HS-5 (cell line): Measurements from ENCODE around the gene LCLAT1.
"Not testable (repeated sequence)": the region's sequence is repeated elsewhere in the genome, so short reads cannot be mapped to it uniquely, and the experiment has no call there.

ENCODE experiments used
- DNase-seq: peaks from one replicate; pipeline ENCODE4 v3.0.0-alpha.2; 2012; ENCODE audit warnings: low read depth

The LCLAT1 gene

DNA sequence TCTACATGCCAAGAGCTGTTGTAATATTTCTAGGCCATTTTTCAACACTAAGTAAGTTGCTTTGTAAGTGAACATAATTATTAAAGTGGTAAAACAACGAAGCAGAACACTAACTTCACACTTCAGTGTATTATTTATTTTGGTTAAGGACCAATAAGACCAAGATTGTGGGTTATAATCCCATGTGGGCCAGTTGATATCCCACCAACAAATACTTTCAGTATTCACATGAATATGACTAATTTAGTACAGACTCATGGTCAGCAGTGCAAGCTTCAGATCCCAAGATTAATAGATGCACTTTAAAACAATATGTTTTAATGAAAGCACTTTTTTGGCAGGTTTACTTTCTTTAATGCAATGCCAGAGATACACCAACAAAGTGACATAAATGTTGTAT lies 154.3 kb downstream of the LCLAT1 start:
- no peak for DNase-seq

DNA sequence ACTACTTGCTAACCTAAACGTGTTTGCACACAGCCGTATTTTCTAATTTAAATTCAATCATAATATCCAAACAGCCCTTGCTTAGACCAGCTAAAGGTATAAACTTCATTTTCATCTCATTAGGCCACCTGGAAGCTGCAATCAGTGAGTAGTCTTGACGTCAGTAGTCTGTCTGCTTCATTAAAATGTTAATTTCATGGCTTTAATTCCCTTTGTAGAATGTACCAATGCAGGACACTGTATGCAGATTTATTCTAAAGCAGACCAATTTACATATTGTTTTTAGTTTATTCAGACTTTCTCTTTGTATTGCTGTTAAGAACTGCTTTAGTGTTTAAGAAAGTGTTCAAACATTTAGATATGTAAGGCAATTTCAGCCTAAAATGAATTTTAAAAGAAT lies 158.2 kb downstream of the LCLAT1 start:
- DNase-seq, result no peak

DNA sequence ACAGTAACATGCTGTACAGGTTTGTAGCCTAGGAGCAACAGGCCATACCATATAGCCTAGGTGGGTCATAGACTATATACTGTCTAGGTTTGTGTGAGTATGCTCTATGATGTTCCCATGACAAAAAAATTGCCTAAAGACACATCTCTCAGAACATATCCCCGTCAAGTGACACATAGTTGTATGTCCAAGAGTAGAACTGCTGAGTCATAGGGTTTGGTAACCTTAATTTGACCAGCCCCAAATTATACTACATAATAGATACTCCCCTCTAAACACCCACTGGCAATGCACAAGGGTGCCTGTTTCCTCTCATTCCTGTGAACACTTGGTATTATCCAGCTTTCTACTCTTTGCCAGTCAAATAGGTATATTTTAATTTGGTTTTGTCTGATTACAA lies 161.6 kb downstream of the LCLAT1 start:
- DNase-seq, result no peak

DNA sequence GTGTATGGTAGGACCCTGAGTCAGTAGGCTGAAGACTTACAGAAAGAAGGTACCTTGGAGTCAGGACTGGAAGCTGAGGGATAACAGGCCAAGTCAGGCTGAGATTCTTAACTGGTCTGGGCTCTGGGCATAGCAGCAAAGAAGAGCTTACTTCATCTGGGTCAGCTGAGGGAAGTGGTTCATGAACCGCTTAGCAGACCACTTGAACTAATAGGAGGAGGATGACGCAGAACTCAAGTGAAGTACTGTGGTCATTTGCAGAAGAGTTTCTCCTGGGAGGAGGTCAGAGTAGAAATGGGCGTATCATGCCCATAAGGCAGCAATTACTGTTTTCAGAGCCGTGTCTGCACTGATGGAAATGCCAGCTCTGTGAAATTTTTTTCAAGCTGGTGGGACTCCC lies 164.5 kb downstream of the LCLAT1 start:
- no peak for DNase-seq

DNA sequence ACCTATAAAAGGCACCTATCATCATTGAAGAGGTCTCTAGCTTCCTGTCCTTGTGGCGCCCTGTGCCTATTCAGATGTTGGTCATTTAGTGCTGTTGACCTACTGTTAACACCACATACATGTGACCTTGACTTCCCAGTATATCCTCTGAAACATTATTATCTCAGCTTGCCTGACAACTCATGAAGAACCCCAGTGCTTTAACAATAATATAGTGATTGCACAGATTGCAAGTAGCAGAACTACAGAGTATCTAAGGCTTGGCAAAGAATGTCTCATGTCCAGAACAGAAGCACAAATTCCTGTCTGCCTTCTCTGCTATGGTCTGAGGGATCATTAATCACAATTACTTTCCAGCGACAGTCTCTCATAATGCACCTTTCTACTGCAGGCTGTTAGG lies 165.3 kb downstream of the LCLAT1 start:
- DNase-seq, result no peak

DNA sequence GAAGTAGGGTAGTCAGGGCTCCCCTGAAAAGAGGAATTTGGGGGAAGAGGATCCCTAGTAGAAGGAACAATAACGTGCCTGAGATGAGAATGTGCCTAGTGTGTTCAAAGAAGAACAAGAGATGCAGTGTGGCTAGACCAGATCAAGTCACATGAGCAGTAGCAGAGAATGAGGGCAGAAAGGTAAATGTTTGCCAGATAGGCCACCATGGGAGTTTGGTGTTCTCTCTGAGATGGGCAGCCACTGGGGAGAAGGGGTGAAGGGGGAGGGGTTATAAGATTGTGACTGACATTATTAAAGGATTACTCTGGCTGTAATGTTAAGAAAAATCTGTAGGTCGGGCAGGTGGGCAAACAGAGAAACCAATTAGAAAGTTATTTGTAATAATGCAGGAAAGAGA lies 166.0 kb downstream of the LCLAT1 start:
- DNase-seq, result no peak

DNA sequence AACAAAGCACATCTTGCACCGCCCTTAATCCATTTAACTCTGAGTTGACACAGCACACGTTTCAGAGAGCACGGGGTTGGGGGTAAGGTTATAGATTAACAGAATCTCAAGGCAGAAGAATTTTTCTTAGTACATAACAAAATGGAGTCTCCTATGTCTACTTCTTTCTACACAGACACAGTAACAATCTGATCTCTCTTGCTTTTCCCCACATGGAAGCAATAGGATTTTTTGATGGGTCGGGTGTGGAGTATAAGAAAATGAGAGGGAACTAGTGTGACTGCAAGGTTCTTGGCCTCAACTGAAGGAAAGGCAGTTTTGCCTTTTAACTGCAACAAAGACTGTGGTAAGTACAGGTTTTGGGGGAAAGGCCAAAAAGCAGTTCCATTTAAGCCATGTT lies 167.2 kb downstream of the LCLAT1 start:
- DNase-seq, result not testable (repeated sequence)

DNA sequence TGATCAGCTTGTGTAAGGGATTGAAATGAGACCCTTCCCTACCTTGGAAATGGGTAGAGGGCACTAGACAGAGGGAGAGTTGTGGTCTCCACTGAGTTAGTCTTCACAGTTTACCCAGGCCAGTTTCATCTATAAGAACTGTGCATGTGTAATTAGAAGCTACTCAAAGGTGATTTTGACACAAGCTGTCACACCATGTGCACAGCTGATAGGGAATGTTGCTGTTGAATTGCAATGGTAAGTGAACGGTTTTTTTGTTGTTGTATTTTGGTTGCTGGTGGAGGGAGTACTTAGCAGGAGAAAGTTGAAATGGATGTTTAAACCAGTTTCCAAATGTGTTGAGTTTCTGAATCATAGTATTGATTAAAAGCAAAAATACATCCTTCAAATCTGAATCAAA lies 168.9 kb downstream of the LCLAT1 start:
- no peak for DNase-seq

DNA sequence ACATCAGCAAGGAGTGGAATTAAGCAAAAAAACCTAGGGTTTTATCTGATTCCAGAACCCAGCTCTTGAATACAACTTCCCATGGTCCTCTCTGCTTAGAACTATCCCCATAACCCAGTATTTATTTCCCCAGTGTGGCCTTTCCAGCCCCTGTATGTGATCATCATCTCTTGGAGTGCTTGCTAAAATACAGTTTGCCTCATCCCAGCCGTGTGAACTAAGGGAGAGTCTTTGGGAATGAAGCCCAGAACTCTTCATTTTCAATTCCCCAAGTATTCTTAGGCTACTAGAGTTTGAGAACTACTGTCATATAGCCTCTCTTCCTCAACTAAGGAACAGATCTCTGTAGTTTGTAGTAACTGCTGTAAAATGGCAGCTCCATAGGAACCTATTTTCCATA lies 173.1 kb downstream of the LCLAT1 start:
- DNase-seq, result no peak

DNA sequence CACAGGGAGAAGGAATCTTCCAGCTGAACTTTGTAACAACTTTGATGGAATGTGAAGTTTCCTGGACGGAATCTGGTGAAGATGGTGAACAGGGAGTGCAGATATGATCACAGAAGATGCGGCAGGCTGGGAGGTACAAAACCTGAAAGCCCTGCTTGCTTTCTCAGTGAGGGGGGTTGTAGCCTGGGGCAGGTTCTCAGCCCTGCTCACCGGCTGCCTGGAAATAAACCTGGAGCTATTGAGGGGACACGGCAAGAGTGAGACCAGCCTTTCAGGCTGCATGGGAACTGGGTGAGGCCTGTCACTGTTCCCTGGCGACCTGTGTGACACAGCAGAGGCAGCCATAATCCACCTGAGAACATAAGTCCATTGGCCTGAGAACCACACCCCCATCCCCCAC lies 174.8 kb downstream of the LCLAT1 start:
- no peak for DNase-seq

DNA sequence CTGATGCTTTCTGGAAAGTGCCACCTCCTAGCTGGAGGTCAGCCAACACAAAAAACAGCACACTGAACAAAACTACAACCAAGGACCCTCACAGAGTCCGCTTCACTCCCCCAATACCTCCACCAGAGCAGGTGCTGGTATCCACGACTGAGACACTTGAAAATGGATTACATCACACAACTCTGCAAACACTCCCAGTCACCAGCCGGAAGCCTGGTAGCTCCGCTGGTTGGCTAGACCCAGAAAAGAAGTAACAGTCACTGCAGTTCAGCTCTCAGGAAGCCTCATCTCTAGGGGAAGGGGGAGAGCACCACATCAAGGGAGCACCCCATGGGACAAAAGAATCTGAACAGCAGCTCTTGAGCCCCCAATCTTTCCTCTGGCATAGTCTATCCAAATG lies 175.4 kb downstream of the LCLAT1 start:
- no peak for DNase-seq

DNA sequence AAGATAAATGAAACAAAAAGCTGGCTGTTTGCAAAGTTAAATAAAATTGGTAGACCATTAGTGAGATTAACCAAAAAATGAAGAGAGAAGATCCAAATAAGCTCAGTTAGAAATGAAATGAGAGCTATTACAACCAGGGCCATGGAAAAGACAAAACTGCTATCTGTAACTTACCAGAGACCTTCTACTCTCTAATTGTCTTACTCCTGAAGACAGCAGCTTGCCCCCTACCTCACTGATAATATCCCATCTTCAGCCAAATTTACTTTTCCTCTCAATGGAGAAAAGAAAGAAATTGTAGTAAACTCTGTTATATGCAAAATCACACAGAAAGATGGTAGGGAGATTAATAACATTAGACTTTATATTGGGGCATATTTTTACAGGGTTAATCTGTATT lies 178.2 kb downstream of the LCLAT1 start:
- DNase-seq, result no peak

DNA sequence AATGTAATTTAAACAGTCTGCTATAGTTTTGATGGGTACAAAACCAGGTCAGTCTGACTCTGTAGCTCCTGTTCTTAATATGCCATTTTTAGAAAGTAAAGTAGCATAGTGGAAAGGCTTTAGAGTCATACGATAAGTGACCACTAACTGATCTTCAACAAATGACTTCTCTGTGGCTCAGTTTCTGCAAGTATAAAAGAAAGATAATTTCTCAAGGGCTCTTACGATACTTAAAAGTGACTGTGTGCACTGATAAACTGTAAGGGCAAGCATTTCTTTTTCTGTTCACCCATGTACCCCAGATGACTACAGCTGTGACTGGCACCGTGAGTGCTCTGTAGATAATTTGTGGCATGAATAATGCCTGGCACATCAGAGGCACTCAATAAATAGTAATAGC lies 178.7 kb downstream of the LCLAT1 start:
- DNase-seq, result no peak

DNA sequence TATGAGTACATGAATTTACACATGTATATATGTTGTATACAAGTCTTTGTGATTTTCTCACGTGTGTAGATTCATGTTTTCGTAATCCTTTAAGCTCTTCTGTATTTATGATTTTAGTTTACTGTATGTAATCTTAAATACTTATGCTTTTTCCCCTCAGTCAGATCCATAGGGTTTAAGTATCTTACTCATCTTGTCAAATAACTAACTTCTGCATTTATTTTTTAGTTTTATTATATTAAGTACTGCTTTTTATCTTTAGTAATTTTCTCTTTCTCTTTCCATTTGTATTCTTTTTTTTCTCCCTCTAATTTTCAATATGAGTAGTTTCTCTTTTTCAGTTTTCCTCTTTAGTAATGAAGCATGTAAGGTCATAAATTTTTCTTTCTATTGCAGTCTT lies 179.4 kb downstream of the LCLAT1 start:
- no peak for DNase-seq

DNA sequence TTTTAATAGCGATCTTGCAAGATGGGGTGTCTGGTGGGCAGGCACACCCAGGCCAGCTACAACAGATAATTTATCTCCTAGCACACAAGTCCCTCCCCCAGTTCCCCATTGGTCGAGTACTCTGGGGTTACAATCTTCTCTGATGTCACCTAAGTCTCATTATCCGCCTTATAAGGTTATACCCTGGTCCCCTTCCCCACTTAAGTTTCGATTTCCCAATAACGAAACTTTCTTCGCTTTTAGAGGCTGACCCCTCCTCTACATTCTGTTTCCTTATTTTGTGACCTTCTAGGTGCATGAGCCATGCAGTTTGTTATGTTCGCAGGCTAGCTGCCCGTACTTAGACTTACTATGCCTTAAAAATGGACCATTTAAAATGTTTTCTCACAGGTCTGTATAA lies 180.1 kb downstream of the LCLAT1 start:
- DNase-seq, result no peak

DNA sequence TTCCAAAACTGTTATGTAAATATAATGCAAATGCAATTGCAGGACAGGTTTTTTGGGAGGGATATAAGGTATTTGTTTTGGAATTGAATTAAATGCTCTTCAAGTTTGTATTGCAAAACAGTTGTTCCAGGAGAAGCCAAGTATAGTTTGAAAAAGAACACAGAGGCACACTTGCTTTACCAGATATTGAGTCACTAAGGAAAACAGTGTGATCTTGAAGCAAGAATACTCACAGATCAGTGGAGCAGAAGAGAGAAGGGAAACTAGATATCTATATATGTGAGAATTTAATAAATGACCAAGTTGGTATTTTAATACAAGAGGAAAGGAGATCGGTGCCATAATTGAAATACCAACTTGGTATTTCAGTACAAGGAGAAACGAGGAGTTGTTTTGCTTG lies 181.3 kb downstream of the LCLAT1 start:
- no peak for DNase-seq

DNA sequence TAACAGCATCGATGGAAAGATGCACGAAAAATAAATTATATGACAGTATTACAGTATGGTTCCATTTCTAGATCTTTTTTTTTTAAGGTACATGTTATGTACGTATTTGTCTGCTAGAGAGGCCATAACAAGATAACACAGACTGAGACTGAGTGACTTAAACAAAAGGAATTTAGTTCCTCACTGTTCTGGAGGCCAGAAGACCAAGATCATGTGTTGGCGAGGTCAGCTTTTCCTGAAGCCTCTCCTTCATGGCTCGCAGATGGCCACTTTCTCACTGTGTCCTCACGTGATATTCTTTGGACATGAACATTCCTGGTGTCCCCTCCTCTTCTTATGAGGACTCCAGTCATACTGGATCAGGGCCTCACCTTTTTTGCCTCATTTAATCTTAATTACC lies 182.8 kb downstream of the LCLAT1 start:
- peak; percentile 41 for DNase-seq

DNA sequence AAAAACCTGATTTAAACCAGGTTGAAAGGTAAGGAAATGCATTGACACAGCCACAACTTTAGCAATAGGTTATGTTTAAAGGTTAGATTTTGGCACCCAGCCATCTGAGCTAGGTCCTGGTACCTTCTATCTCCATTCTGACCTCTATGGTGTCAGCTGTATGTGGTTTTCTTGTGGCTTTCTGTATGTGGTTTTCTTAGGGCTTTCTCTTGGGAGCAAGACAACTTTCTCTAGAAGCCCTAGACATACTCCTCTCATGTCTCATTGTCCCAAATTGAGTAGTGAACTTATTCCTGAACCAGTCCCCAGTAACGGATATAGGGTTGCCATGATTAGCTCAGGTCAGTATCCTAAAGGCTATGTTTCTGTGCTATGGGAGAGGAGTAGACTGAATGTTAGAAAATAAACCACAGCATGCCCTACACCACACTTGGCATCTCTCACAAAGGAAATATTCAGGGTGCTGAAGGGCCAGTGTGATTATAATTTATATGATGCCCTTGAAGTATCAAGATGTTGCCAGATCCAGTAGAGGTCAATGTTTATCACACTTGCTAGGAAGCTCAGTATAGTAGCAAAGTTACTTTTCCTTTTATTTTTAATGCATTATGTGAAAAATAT lies 184.1 kb downstream of the LCLAT1 start:
- DNase-seq, result no peak

DNA sequence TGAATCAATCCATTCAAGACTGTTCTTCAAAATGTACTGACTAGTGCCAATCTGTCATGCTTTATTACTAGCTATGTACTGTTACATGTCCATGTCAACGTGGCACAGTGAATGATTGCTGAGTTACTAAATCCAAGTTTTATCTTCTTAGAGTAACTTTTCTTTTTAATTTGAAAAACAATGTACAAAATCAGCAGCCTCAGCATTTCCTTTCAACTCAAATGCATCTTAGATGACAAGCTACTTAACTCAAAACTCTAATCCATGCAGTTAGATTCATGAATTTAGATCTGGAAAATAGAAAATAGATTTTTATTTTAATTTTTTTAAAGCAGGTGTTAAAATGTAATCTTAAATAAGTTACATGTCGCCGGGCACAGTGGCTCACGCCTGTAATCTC lies 186.0 kb downstream of the LCLAT1 start:
- DNase-seq, result no peak

DNA sequence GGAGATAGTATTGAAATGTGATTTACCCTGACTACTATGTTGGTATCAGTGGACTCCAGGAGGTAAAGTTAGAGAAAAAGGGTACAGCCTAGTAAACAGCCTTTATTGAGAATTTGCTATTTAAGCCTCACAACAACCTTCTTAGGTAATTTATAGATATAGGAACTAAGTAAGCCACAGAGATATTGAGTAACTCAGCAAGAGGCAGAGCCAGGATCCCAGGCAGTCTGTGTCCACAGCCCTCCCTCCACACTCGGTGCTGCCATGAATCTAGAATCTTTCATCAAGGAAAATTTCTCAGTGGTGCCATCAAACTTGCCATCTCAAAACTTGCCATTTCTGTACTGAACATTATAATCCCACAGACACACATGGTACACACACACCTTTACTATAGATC lies 189.3 kb downstream of the LCLAT1 start:
- no peak for DNase-seq

DNA sequence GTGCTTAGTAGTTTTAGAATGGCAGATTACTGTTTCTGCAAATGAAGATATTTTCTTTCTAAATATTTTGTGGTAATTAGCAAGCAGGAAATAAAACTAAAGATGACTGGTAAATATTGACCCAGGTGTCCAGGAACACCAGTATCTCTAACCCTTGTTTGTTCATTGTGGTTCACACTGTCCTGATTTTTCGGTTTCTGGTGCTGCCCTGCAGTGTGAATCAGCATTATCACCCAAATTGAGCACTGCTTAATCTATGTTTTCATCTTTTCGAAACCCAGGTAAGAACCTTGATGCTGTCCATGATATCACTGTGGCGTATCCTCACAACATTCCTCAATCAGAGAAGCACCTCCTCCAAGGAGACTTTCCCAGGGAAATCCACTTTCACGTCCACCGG lies 192.8 kb downstream of the LCLAT1 start:
- no peak for DNase-seq

DNA sequence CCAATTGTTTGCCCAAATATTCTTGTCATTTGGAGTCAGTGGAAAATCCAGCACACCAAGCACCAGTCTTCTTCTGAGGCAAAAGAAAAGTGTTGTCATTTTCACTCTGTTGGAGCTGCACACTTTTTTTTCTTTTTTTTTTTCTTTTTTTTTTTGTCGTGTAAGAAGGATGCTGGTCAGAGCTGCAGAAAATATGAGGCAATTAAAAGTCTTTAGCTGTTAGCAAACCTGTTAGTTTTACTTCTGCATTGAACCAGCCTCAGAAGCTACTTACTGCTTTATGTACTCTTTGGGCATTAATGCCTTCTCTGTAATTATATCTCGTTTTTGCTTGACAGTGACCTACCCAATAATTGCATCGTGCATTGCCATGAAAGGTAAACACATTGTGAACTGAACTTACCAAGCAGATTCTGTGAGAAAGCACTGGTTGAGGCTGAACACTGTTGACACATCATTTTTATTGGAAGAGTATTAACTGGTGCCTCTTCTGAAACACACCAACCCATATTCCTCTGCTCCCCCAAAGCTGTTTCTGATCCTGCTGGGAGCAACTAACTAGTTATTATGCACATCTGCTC lies 194.8 kb downstream of the LCLAT1 start:
- DNase-seq, result no peak

DNA sequence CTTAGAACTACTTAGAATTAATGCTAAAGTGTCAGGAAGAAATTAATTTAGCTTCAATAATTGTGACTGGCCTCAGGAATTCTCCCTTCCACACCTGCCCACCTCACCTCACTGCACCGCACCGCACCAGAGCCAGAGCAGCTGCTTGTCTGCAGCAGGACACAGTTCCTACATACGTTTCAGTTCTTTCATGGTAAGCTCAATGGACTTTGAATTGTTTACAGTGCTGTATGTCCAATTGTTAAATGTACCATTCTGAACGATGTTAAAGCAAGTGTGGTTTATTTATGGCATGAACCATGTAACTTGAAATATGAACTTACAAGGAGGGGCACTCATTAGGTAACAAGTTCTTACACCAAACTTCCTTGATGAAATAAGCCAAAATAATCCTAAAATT lies 196.0 kb downstream of the LCLAT1 start:
- DNase-seq, result not testable (repeated sequence)

DNA sequence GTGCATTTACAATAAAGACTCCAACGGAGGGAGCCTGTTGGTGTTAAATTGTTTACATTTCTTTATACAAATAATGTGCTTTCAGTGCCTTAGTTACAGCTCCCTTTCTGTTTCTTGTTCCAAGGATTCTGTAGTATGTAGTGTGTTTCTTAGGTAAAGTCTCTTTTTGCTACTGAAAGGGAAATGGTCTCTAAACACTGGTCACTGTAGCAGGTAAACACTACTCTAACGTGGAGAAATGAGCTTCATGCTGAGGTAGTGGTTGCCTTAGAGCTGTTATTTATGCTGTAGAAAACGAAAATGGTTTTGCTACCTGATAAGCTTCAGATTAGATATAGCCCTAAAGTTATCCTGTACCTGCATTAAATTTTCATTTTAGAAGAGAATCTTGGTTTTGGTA lies 196.6 kb downstream of the LCLAT1 start:
- DNase-seq, result no peak
